Right renal cortex interstitium (tissue), 3 donors: ENCODE results near the gene RILPL1. TPM values are rescaled to one million over a fixed set of nuclear protein-coding genes. Genes with fewer than 3 reads are reported as not detected.
"Not testable (repeated sequence)": the region's sequence is repeated elsewhere in the genome, so short reads cannot be mapped to it uniquely, and the experiment has no call there.

Experiments
- DNase-seq, 3 donors: peaks; one replicate each; pipeline ENCODE4 v3.0.0-alpha.2; 2013; ENCODE audit warnings: low read depth in 3 of 3, low spot score in 2 of 3
- polyA plus RNA-seq, 3 donors: library from polyadenylated mRNA; unstranded; fragments of 120-200 nt; gene quantifications; one replicate each; pipeline ENCODE4 v1.2.1, GENCODE V29; 2013; ENCODE audit not compliant: insufficient read length in 3 of 3

RILPL1 gene
- polyA plus RNA-seq: 10 to 100 TPM; 15.5 to 17.9 (median 16.1) TPM

- DNase-seq: no peak
Measured at GRCh38 chr12:123533672-123534643, at the start of gene RILPL1. TSS of gene RILPL1 (minus strand) at chr12:123533719. CDS start at chr12:123533482, 237 bp downstream.

GRCh38 chr12:123580772-123581171 is 47.3 kb upstream of the RILPL1 start:
- DNase-seq: no peak

- not testable (repeated sequence) for DNase-seq
Measured at GRCh38 chr12:123578829-123579228, 45.3 kb upstream of the RILPL1 start.

DNA sequence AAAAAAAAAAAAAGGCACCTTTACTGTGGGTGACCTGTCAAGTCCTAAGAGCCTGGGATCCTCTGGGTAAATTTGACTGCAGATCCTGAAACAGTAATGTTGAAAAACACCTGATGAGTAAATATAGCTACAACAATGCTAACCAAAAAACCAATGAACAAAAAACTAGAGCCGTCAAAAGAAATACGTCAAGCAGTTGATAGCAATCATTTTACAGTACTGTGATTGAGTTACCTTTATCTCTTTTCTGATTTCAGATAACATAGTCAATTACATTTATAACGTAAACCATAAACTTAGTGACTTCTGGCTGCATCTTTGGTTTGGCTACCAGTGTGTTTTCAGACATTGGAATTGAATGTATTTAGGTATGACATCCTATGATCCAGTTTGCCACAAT is 44.7 kb upstream of the RILPL1 start:
- no peak for DNase-seq

DNA sequence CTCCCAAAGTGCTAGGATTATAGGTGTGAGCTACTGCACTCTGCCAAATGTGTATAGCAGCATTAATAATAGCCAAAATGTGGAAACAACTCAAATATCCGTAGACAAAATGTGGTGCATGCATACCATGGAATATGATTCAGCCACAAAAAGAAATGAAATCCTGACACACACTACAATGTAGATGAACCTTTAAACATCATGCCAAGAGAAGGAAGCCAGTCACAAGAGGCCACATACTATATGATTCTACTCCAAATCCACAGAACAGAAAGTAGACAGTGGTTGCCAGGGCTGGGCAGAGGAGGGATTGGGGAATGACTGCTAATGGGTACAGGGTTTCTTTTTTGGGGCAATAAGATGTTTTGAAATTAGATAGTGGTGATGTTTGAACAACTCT is 43.1 kb upstream of the RILPL1 start:
- no peak for DNase-seq

DNA sequence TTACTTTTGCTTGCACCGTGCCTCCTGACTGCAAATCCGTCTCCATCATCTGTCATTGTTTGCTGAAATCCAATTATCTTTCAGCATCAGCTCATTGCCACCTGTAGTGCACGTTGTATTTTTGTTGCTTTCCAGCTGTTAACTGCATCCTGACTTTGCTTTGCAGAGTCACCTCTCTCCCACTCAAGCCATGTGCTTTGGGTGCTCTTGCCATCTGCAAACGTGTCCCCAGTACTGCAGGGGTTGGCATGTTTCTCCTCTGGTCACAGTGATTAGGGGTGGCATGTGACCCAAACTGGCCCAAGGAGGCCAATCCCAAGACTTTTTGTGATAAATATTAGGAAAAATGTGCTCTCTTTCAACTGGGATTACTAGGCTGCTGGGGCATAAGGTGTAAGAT is 40.4 kb upstream of the RILPL1 start:
- DNase-seq: no peak

DNA sequence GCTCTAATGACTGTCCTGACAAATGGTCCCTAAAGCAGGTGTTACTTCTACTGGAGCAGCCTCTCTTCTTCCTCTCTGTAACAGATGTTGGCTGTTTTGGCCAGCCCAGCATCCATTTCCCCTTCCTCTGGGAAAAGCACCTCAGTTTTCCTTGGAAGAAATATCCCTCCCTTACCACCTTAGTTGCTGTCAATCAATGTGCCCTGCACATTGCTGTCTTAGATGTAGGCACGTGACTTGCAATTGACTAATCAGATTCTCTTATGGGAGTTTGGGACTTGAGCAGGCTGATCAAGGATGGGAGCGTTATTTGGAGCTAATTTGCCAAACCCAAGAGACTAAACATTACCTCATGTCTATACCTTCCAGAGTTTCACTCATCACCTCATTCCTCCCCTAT is 38.9 kb upstream of the RILPL1 start:
- no peak for DNase-seq

- no peak for DNase-seq
Measured at GRCh38 chr12:123571343-123571813, 37.9 kb upstream of the RILPL1 start.

GRCh38 chr12:123559468-123559867 is 25.9 kb upstream of the RILPL1 start:
- DNase-seq: no peak

GRCh38 chr12:123558487-123558886 is 25.0 kb upstream of the RILPL1 start:
- DNase-seq: not testable (repeated sequence)

DNA sequence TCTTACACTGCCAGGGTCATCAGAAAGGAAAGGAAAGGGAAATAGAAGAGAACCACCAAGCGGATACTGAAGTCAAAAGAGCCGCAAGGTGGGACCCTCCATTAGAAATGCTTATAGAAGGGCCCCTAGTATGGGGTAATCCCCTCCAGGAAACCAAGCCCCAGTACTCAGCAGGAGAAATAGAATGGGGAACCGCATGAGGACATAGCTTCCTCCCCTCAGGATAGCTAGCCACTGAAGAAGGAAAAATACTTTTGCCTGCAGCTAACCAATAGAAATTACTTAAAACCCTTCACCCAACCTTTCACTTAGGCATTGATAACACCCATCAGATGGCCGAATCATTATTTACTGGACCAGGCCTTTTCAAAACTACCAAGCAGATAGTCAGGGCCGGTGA is 21.3 kb upstream of the RILPL1 start:
- not testable (repeated sequence) for DNase-seq

DNA sequence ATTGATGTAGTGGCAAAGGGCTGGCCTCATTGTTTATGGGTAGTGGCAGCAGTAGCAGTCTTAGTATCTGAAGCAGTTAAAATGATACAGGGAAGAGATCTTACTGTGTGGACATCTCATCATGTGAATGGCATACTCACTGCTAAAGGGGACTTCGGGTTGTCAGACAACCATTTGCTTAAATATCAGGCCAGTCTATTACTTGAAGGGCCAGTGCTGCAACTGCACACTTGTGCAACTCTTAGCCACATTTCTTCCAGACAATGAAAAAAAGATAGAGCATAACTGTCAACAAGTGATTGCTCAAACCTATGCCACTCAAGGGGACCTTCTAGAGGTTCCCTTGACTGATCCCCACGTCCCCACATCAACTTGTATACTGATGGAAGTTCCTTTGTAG is 20.6 kb upstream of the RILPL1 start:
- not testable (repeated sequence) for DNase-seq

DNA sequence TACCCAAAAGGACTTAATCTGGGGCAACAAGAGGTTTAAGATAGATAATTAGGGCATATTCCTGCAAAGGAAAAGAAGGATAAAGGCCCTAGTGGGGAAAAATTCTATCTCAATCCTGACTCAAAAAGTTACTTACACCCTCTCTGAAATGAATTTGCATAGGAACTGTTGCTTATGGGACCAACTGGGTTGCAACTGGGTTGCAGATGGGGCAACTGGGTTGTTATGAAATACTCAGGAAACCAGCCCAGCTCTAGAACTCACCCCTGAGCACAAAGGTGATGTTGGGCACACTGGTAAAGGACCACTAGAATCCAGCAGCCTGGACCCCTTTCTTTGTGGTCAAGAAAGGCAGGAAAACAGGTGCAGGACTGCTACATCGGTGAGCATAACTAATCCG is 17.2 kb upstream of the RILPL1 start:
- no peak for DNase-seq

DNA sequence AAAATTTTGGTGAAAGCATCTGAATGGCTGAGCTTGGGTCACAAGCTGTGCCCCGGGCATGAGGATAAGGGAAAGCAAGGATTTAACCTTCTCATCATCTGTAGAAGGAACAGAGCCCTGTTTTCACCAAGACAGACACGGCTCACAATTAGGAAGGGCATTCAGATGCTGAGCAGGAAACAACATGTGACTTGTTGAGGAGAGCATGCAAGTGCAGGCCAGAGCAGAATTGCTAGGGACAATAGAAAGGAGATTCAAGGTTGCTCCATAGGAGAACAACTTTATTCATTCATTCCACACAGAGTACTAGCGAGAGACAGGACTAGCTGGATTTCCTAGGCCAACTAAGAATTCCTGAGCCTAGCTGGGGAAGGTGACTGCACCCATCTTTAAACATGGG is 14.6 kb upstream of the RILPL1 start:
- no peak for DNase-seq

- DNase-seq: no peak
Measured at GRCh38 chr12:123546281-123546680, 12.8 kb upstream of the RILPL1 start.

GRCh38 chr12:123543541-123543940 is 10.0 kb upstream of the RILPL1 start:
- no peak for DNase-seq

DNA sequence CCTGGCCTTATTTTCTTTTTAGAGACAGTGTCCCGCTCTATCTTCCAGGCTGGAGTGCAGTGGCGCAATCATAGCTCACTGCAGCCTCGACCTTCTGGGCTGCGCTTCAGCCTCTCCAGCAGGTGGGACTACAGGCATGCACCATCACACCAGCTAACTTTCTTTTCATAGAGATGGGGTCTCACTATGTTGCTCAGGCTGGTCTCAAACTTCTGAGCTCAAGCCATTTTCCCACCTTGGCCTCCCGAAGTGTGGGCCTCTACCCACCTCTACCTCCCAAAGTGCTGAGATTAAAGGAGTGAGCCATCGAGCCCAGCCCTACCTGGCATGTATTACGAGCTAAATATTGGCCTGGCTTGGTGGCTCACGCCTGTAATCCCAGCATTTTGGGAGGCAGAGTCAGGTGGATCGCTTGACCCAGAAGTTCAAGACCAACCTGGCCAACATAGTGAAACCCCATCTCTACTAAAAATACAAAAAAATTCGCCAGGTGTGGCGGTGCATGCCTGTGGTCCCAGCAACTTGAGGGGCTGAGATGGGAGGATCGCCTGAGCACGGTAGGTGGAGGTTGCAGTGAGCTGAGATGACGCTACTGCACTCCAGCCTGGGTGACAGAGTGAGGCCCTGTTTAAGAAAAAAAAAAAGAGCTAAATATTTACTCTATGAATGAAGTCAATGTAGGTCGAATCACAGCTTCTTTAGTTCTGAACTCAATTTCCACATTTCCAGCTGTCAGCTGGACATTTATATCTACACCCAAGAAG is 7.6 kb upstream of the RILPL1 start:
- DNase-seq: no peak

- not testable (repeated sequence) for DNase-seq
Measured at GRCh38 chr12:123535952-123536351, 2.4 kb upstream of the RILPL1 start.

- DNase-seq: no peak
Measured at GRCh38 chr12:123532808-123533649, 490 bp downstream of the RILPL1 start.

DNA sequence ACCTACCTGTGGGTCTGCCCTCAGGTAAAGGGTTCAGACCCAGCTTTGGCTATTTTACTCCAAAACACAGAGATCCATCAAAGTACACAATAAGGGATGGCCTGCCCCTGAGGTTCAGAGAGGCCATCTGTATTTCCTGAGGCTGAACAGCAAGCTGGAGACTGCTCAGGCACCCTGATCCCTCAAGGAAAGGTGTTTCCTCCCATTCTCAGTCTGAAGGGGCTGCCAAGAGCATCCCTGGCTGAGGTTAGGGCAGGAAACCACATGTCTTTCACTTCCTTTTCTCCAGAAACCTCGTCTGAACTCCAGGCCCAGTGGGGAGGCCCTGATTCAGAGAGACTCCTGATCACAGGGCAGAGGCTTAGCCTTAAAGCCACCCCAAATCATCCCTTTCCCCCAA is 1.5 kb downstream of the RILPL1 start:
- DNase-seq: no peak

DNA sequence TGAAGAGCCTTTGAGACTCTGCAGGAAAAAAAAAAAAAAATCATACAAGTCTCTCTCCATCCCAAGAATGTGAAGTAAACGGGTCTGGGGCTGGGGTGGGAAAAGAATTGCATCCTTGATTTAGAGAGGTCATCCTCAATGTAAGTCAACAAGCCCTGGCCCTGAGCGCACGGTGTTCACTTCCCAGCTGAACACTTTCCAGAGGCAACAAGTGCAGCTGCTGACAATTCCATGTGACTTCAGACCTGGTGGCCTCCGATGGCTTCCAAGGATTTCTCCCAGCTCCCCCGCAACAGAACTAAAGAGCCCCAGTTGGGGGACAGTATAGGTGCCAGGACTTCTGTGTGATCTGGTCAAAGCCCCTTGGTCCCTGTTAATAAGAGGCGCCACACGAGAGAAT is 2.4 kb downstream of the RILPL1 start:
- DNase-seq: no peak
